ENCODE data around the gene RIC1. TPM values are rescaled to one million over a fixed set of nuclear protein-coding genes. Genes with fewer than 3 reads are reported as not detected.
"Not testable (repeated sequence)": the region's sequence is repeated elsewhere in the genome, so short reads cannot be mapped to it uniquely, and the experiment has no call there.

Gene RIC1
- polyA plus RNA-seq (2013): 20.9 TPM

DNA sequence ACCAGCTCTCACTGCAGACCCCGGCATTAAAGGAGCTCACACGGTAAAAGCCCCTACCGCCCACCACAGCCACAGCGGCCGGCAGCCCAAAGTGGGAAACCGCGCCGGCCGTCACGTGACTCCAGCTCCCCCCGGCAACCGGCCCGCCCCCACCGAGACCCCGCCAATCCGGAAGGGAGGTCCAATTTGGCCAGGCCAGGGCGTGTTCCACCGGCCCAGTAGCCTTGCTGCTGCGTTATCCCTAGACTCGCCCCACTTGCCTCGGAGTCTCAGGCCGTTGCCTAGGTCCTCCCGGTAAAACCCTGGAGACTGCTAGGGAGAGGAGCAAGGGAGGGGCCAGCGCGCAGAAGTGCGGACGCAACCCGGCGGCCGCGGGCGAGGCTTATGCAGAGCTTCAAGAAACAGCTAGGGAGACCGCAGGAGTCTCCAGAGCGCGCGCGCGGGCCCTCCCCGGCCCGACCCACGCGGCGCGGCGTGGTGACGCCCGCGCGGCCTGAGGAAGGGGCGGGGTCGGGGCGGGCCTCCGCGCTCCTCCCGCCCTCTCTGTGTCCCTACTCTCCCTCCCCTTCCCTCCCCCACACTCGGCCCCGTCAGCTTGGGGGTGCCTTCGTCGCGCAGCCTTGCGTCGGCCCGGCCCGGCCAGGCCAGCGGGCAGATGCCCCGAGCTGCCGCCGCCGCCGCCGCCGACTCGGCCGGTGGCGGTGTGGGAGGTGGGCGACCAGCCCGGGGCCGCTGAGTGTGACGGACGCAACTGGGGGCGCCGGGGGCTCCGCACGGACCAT is at the start of gene RIC1:
Gene RIC1, plus strand, starts transcription at position 578 of the 782 bp plus-strand sequence. Its CDS starts 203 bp downstream, at position 781.
- POLR2A ChIA-PET: interaction anchor here (0.9 kb wide), 1 partner anchor 135 kb away, joined by 3 read pairs; no protein-coding TSS in a partner anchor
- CTCF ChIA-PET: interaction anchor here (1.0 to 1.7 kb wide), 6 partner anchors 9 to 966 kb away, joined by 3 to 5 read pairs (median 3); no protein-coding TSS in a partner anchor
- H3K4me1 ChIP-seq (ENCODE audit: control extremely low read depth in 1 of 4, control insufficient read depth in 4 of 4, insufficient read depth in 4 of 4, low read length in 3 of 4): peaks cover 35 to 59% (median 39%) of the 10 kb centered on the region in 4 experiments

DNA sequence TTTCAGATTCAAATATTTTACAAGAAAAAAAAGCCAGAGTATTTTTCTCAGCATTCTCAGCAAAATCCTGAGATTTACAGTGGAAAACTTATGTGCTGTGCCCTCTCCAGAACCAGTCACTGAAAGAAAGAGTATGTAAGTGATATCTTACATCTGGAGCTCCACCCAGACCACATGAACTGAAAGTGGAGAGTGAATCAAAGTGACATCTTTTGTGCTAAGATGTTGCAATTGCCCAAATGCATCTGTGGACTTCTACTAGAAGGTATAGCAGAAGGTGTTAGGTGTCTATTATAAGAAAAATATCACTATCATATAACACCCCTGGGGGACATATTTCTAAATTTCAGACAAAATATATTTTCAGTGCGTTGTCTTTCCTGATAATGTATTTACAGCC is 49.0 kb upstream of the RIC1 start:
- ChIA-PET CTCF (interaction anchor here (1.9 kb wide), 1 partner anchor 10 kb away, joined by 7 read pairs; no protein-coding TSS in a partner anchor), POLR2A (no interaction called here)
- Histone ChIP-seq H3K9me3 (ENCODE audit: control extremely low read depth in 1 of 5, control insufficient read depth in 4 of 5, insufficient read depth in 2 of 5, low read depth in 1 of 5, low read length in 4 of 5) (no peaks in the 10 kb centered on the region), H3K36me3 (ENCODE audit: control insufficient read depth in 4 of 4, insufficient read depth in 4 of 4, low read length in 3 of 4) (peaks cover 0 to 2% (median 0%) of the 10 kb centered on the region in 4 experiments), H3K4me3 (ENCODE audit: control insufficient read depth in 1 of 7, extremely low read depth in 1 of 7, insufficient read depth in 4 of 7, low read depth in 2 of 7, low read length in 6 of 7) (no peak overlapping the region), H3K27ac (ENCODE audit: insufficient read depth in 1 of 2, low read depth in 1 of 2, low read length in 2 of 2, poor library complexity in 1 of 2, severe bottlenecking in 2 of 2) (no peak overlapping the region), H3K4me1 (ENCODE audit: control extremely low read depth in 1 of 4, control insufficient read depth in 4 of 4, insufficient read depth in 4 of 4, low read length in 3 of 4) (peaks cover 0 to 3% (median 1%) of the 10 kb centered on the region in 4 experiments), H3K27me3 (replicated peaks in 2 of 5; ENCODE audit: control insufficient read depth in 4 of 5, insufficient read depth in 5 of 5, low read length in 4 of 5) (no peaks in the 10 kb centered on the region)
- no peak for DNase-seq
- no CpG with 5 or more reads among the region's 1 CpG for WGBS (ENCODE audit: insufficient coverage)

More for the DNA sequence above, at the start of gene RIC1:
- Histone ChIP-seq H3K36me3 (ENCODE audit: control insufficient read depth in 4 of 4, insufficient read depth in 4 of 4, low read length in 3 of 4) (peaks cover 0 to 5% (median 0%) of the 10 kb centered on the region in 4 experiments), H3K9me3 (ENCODE audit: control extremely low read depth in 1 of 5, control insufficient read depth in 4 of 5, insufficient read depth in 2 of 5, low read depth in 1 of 5, low read length in 4 of 5) (no peaks in the 10 kb centered on the region), H3K27me3 (replicated peaks in 2 of 5; ENCODE audit: control insufficient read depth in 4 of 5, insufficient read depth in 5 of 5, low read length in 4 of 5) (no peaks in the 10 kb centered on the region), H3K27ac (ENCODE audit: insufficient read depth in 1 of 2, low read depth in 1 of 2, low read length in 2 of 2, poor library complexity in 1 of 2, severe bottlenecking in 2 of 2) (peak within 1 kb of the TSS; percentile 79 to 91), H3K4me3 (ENCODE audit: control insufficient read depth in 1 of 7, extremely low read depth in 1 of 7, insufficient read depth in 4 of 7, low read depth in 2 of 7, low read length in 6 of 7) (peak within 1 kb of the TSS; percentile 71 to 97 (median 94))
- DNase-seq: peak; percentile 95 to 98 (median 97)
- 0% methylated on average over 61 of the region's 84 CpGs for WGBS (ENCODE audit: insufficient coverage)

DNA sequence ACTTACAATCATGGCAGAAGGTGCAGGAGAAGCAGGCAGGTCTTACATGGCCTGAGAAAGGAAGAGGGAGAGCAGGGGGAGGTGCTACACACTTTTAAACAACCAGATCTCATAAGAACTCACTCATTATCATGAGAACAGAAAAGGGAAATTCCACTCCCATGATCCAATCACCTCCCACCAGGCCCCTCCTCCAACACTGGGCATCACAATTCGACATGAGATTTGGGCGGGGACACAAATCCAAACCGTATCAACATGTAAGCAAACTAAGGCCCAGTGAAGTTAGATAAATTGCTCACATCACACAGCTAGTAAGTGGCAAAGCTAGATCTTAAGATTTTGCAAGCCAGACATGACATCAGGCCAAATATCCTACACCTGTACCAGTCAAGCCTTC is 48.3 kb upstream of the RIC1 start:
- CTCF ChIA-PET: interaction anchor here (1.9 kb wide), 1 partner anchor 9 kb away, joined by 7 read pairs; no protein-coding TSS in a partner anchor

DNA sequence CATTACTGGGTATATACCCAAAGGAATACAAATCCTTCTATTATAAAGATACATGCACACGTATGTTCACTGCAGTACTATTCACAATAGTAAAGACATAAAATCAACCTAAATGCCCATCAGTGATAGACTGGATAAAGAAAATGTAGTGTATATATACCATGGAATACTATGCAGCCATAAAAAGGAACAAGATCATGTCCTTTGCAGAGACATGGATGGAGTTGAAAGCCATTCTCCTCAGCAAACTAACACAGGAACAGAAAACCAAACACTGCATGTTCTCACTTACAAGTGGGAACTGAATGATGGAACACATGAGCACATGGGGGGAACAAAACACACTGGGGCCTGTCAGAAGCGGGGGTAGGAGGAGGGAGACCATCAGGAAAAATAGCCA is 47.2 kb upstream of the RIC1 start:
- H3K36me3 ChIP-seq (ENCODE audit: control insufficient read depth in 4 of 4, insufficient read depth in 4 of 4, low read length in 3 of 4); H3K4me1 ChIP-seq (ENCODE audit: control extremely low read depth in 1 of 4, control insufficient read depth in 4 of 4, insufficient read depth in 4 of 4, low read length in 3 of 4); POLR2A ChIA-PET; H3K27me3 ChIP-seq (replicated peaks in 2 of 5; ENCODE audit: control insufficient read depth in 4 of 5, insufficient read depth in 5 of 5, low read length in 4 of 5); H3K27ac ChIP-seq (ENCODE audit: insufficient read depth in 1 of 2, low read depth in 1 of 2, low read length in 2 of 2, poor library complexity in 1 of 2, severe bottlenecking in 2 of 2); H3K9me3 ChIP-seq (ENCODE audit: control extremely low read depth in 1 of 5, control insufficient read depth in 4 of 5, insufficient read depth in 2 of 5, low read depth in 1 of 5, low read length in 4 of 5); H3K4me3 ChIP-seq (ENCODE audit: control insufficient read depth in 1 of 7, extremely low read depth in 1 of 7, insufficient read depth in 4 of 7, low read depth in 2 of 7, low read length in 6 of 7); DNase-seq: not testable (repeated sequence)
- WGBS (ENCODE audit: insufficient coverage): 100% methylated on average over 1 of the region's 2 CpGs
- CTCF ChIA-PET: interaction anchor here (1.9 kb wide), 1 partner anchor 8 kb away, joined by 7 read pairs; no protein-coding TSS in a partner anchor

More for the DNA sequence above, 48.3 kb upstream of the RIC1 start:
- no peak for DNase-seq
- H3K9me3 ChIP-seq (ENCODE audit: control extremely low read depth in 1 of 5, control insufficient read depth in 4 of 5, insufficient read depth in 2 of 5, low read depth in 1 of 5, low read length in 4 of 5): no peaks in the 10 kb centered on the region
- H3K4me1 ChIP-seq (ENCODE audit: control extremely low read depth in 1 of 4, control insufficient read depth in 4 of 4, insufficient read depth in 4 of 4, low read length in 3 of 4): peaks cover 0 to 3% (median 1%) of the 10 kb centered on the region in 4 experiments
- H3K4me3 ChIP-seq (ENCODE audit: control insufficient read depth in 1 of 7, extremely low read depth in 1 of 7, insufficient read depth in 4 of 7, low read depth in 2 of 7, low read length in 6 of 7): no peak overlapping the region
- POLR2A ChIA-PET: no interaction called here
- no peak overlapping the region for H3K27ac ChIP-seq (ENCODE audit: insufficient read depth in 1 of 2, low read depth in 1 of 2, low read length in 2 of 2, poor library complexity in 1 of 2, severe bottlenecking in 2 of 2)
- H3K27me3 ChIP-seq (replicated peaks in 2 of 5; ENCODE audit: control insufficient read depth in 4 of 5, insufficient read depth in 5 of 5, low read length in 4 of 5): no peaks in the 10 kb centered on the region
- 100% methylated on average over 3 of the region's 3 CpGs for WGBS (ENCODE audit: insufficient coverage)
- peaks cover 0 to 2% (median 0%) of the 10 kb centered on the region in 4 experiments for H3K36me3 ChIP-seq (ENCODE audit: control insufficient read depth in 4 of 4, insufficient read depth in 4 of 4, low read length in 3 of 4)

GRCh38 chr9:5582835-5583195 is 46.1 kb upstream of the RIC1 start:
- CTCF ChIA-PET: interaction anchor here (0.7 to 1.7 kb wide), 7 partner anchors 8 to 191 kb away, joined by 3 to 5 read pairs (median 4); no protein-coding TSS in a partner anchor
- 74% methylated on average over 2 of the region's 2 CpGs for WGBS (ENCODE audit: insufficient coverage)
- Histone ChIP-seq H3K4me1 (ENCODE audit: control extremely low read depth in 1 of 4, control insufficient read depth in 4 of 4, insufficient read depth in 4 of 4, low read length in 3 of 4) (peaks cover 0 to 5% (median 2%) of the 10 kb centered on the region in 4 experiments), H3K27me3 (replicated peaks in 2 of 5; ENCODE audit: control insufficient read depth in 4 of 5, insufficient read depth in 5 of 5, low read length in 4 of 5) (no peaks in the 10 kb centered on the region), H3K9me3 (ENCODE audit: control extremely low read depth in 1 of 5, control insufficient read depth in 4 of 5, insufficient read depth in 2 of 5, low read depth in 1 of 5, low read length in 4 of 5) (no peaks in the 10 kb centered on the region), H3K4me3 (ENCODE audit: control insufficient read depth in 1 of 7, extremely low read depth in 1 of 7, insufficient read depth in 4 of 7, low read depth in 2 of 7, low read length in 6 of 7) (no peak overlapping the region), H3K27ac (ENCODE audit: insufficient read depth in 1 of 2, low read depth in 1 of 2, low read length in 2 of 2, poor library complexity in 1 of 2, severe bottlenecking in 2 of 2) (no peak overlapping the region), H3K36me3 (ENCODE audit: control insufficient read depth in 4 of 4, insufficient read depth in 4 of 4, low read length in 3 of 4) (no peaks in the 10 kb centered on the region)
- DNase-seq: no peak
- POLR2A ChIA-PET: interaction anchor here (0.8 kb wide), 1 partner anchor 123 kb away, joined by 3 read pairs; no protein-coding TSS in a partner anchor

GRCh38 chr9:5586391-5586802 is 42.5 kb upstream of the RIC1 start:
- Histone ChIP-seq H3K9me3 (ENCODE audit: control extremely low read depth in 1 of 5, control insufficient read depth in 4 of 5, insufficient read depth in 2 of 5, low read depth in 1 of 5, low read length in 4 of 5) (no peaks in the 10 kb centered on the region), H3K36me3 (ENCODE audit: control insufficient read depth in 4 of 4, insufficient read depth in 4 of 4, low read length in 3 of 4) (no peaks in the 10 kb centered on the region), H3K4me3 (ENCODE audit: control insufficient read depth in 1 of 7, extremely low read depth in 1 of 7, insufficient read depth in 4 of 7, low read depth in 2 of 7, low read length in 6 of 7) (no peak overlapping the region), H3K27me3 (replicated peaks in 2 of 5; ENCODE audit: control insufficient read depth in 4 of 5, insufficient read depth in 5 of 5, low read length in 4 of 5) (no peaks in the 10 kb centered on the region), H3K4me1 (ENCODE audit: control extremely low read depth in 1 of 4, control insufficient read depth in 4 of 4, insufficient read depth in 4 of 4, low read length in 3 of 4) (peaks cover 0 to 2% (median 0%) of the 10 kb centered on the region in 4 experiments), H3K27ac (ENCODE audit: insufficient read depth in 1 of 2, low read depth in 1 of 2, low read length in 2 of 2, poor library complexity in 1 of 2, severe bottlenecking in 2 of 2) (no peak overlapping the region)
- POLR2A ChIA-PET: interaction anchor here (0.5 kb wide), 1 partner anchor 249 kb away, joined by 3 read pairs; no protein-coding TSS in a partner anchor
- DNase-seq: no peak
- CTCF ChIA-PET: interaction anchor here (1.1 to 5.7 kb wide), 8 partner anchors 10 to 919 kb away, joined by 3 to 55 read pairs (median 6); partner anchors contain the start of genes CD274 and PLGRKT
